ENCODE data around the gene CACNG5.

CACNG5 gene

GRCh38 chr17:66829386-66829864 is 5.5 kb upstream of the CACNG5 start:
- DNase-seq: peak; percentile 16

GRCh38 chr17:66829883-66830282 is 5.0 kb upstream of the CACNG5 start:
- DNase-seq: peak; percentile 88

- DNase-seq: peak; percentile 39
Observed at GRCh38 chr17:66830451-66830850, 4.5 kb upstream of the CACNG5 start.

GRCh38 chr17:66831383-66832210 is 3.3 kb upstream of the CACNG5 start:
- DNase-seq: peak; percentile 24

- no peak for DNase-seq
Observed at GRCh38 chr17:66833201-66833600, 1.7 kb upstream of the CACNG5 start.

- DNase-seq: no peak
Observed at GRCh38 chr17:66834426-66834918, 445 bp upstream of the CACNG5 start.

GRCh38 chr17:66835476-66835875 is 559 bp downstream of the CACNG5 start:
- DNase-seq: no peak

GRCh38 chr17:66836063-66837005 is 1.4 kb downstream of the CACNG5 start:
- DNase-seq: no peak

GRCh38 chr17:66837226-66837625 is 2.3 kb downstream of the CACNG5 start:
- DNase-seq: no peak

GRCh38 chr17:66837885-66838665 is 3.2 kb downstream of the CACNG5 start:
- peak; percentile 23 for DNase-seq

GRCh38 chr17:66839616-66840015 is 4.7 kb downstream of the CACNG5 start:
- no peak for DNase-seq

- DNase-seq: no peak
Observed at GRCh38 chr17:66840061-66840460, 5.1 kb downstream of the CACNG5 start.

GRCh38 chr17:66841328-66841727 is 6.4 kb downstream of the CACNG5 start:
- DNase-seq: no peak

GRCh38 chr17:66841744-66842143 is 6.8 kb downstream of the CACNG5 start:
- DNase-seq: no peak

GRCh38 chr17:66842505-66842904 is 7.6 kb downstream of the CACNG5 start:
- DNase-seq: no peak

- DNase-seq: no peak
Observed at GRCh38 chr17:66842959-66843358, 8.0 kb downstream of the CACNG5 start.

GRCh38 chr17:66843627-66844026 is 8.7 kb downstream of the CACNG5 start:
- peak; percentile 93 for DNase-seq

- no peak for DNase-seq
Observed at GRCh38 chr17:66847704-66848103, 12.8 kb downstream of the CACNG5 start.

GRCh38 chr17:66848496-66848895 is 13.6 kb downstream of the CACNG5 start:
- no peak for DNase-seq

- DNase-seq: no peak
Observed at GRCh38 chr17:66849032-66849655, 14.2 kb downstream of the CACNG5 start.

GRCh38 chr17:66849851-66850580 is 15.1 kb downstream of the CACNG5 start:
- DNase-seq: no peak
